ENCODE results near the gene HVCN1.

HVCN1 gene

DNA sequence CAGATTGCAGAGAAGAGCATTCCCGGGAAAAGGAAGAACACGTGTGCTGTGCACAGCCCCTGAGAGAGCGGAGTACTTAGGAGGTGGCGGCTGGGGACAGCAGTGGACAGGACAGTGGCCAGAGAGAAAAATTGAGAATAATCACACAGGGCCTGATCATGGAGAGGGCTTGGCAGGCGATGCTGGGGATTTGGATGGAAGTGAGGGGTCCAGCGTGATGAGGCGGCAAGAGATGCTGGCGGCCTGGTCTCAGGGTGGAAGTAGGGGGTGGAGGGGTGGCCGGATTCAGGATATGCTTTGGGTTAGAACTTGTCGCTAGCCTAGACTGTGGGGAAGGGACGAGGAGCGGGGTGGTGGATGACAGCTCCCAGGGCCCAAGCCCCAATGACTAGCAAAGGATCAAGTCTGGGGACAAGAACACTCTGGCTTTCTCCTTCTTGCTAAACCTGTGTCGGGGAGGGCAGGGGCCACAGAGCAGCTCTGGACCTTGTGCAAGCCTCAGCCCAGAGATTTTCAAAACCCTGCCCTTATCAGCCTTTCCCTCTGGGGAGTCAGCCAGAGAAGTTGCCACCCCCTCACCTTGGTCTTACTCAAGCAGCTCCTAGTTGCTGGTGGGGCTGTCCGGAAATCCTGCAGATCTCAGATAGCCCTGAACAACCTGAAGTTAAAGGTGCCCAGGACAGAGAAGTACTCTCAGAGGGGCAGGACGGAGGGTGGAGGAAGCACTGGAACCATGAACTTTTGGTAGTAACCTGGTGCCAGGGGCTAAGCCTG is 1.3 kb downstream of the HVCN1 start:
- TF ChIP-seq, protein P1, sequence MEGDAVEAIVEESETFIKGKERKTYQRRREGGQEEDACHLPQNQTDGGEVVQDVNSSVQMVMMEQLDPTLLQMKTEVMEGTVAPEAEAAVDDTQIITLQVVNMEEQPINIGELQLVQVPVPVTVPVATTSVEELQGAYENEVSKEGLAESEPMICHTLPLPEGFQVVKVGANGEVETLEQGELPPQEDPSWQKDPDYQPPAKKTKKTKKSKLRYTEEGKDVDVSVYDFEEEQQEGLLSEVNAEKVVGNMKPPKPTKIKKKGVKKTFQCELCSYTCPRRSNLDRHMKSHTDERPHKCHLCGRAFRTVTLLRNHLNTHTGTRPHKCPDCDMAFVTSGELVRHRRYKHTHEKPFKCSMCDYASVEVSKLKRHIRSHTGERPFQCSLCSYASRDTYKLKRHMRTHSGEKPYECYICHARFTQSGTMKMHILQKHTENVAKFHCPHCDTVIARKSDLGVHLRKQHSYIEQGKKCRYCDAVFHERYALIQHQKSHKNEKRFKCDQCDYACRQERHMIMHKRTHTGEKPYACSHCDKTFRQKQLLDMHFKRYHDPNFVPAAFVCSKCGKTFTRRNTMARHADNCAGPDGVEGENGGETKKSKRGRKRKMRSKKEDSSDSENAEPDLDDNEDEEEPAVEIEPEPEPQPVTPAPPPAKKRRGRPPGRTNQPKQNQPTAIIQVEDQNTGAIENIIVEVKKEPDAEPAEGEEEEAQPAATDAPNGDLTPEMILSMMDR (IDR thresholded peaks at IDR 0.05; ENCODE audit: low read depth, low read length), result no peak
- no peak for DNase-seq
- Histone ChIP-seq H3K4me3 (ENCODE audit: low read depth, low read length) (no peak overlapping the region), H3K4me1 (no peaks in the 10 kb centered on the region), H3K27me3 (no peaks in the 10 kb centered on the region), H3K36me3 (no peaks in the 10 kb centered on the region), H3K9me3 (no peaks in the 10 kb centered on the region)

DNA sequence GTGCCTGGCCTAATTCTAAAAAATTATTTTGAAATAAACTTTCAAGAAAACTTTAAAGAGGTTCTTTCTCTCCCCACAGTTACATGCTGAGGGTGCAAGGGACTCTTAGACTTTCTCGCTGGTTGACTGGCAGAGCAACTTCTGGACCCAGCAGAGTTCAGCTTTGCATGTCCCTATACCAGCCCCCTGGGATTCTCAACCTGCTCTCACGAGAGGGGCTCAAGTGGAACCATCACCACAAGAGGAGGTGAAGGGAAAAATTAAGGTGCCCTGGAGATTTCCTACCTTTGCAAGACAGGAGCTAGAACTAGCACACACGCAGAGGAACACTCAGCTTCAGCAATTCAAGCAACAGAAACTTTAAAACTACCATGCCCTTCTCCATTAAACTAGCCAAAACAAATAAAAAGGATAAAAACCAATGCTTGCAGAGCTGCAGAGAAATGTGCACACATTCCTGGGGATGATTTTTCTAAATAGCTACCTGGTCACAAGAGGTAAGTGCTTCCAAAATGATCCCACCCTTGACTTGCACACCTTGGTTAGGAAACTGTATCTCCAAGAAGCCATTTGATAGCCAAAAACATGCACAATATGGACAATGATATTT is 2.5 kb downstream of the HVCN1 start:
- H3K36me3 ChIP-seq, result no peaks in the 10 kb centered on the region
- H3K9me3 ChIP-seq, result no peaks in the 10 kb centered on the region
- H3K4me1 ChIP-seq, result no peaks in the 10 kb centered on the region
- no peak overlapping the region for H3K4me3 ChIP-seq (ENCODE audit: low read depth, low read length)
- DNase-seq, result no peak
- no peaks in the 10 kb centered on the region for H3K27me3 ChIP-seq
- TF ChIP-seq, protein P1 (IDR thresholded peaks at IDR 0.05; ENCODE audit: low read depth, low read length), result no peak

DNA sequence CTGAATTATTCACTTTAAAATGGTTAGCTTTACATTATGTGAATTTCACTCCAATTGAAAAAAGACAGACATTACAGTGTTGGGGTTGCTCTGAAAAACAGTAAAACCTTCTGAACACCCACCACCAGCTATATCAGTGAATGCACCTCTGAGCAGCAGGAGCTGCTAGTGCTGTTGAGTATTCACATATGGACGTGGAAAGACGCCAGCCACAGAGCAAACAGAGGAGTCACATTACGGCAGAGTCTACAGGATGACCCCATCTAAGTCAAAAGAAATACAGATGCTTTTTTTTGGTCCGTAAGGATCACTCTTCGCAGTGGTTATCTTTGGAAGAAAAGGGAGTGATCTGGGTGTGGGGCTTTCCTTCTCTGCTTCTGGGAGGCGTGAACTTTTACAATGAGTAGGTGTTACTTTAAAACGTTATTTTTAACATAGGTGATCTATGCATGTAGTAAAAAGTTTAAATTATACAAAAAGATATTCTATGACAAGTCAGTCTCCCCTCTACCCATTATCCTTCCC is 4.5 kb downstream of the HVCN1 start:
- TF ChIP-seq, protein P1 (IDR thresholded peaks at IDR 0.05; ENCODE audit: low read depth, low read length), result no peak
- no peaks in the 10 kb centered on the region for H3K27me3 ChIP-seq
- no peaks in the 10 kb centered on the region for H3K36me3 ChIP-seq
- H3K9me3 ChIP-seq, result no peaks in the 10 kb centered on the region
- no peak for DNase-seq
- no peak overlapping the region for H3K4me3 ChIP-seq (ENCODE audit: low read depth, low read length)
- H3K4me1 ChIP-seq, result no peaks in the 10 kb centered on the region

- H3K4me1 ChIP-seq, result no peaks in the 10 kb centered on the region
- no peak for DNase-seq
- no peaks in the 10 kb centered on the region for H3K9me3 ChIP-seq
- H3K36me3 ChIP-seq, result no peaks in the 10 kb centered on the region
- no peaks in the 10 kb centered on the region for H3K27me3 ChIP-seq
- TF ChIP-seq, protein P1 (IDR thresholded peaks at IDR 0.05; ENCODE audit: low read depth, low read length), result no peak
- H3K4me3 ChIP-seq (ENCODE audit: low read depth, low read length), result no peak overlapping the region
Measured at GRCh38 chr12:110683888-110684287, 5.0 kb downstream of the HVCN1 start.

DNA sequence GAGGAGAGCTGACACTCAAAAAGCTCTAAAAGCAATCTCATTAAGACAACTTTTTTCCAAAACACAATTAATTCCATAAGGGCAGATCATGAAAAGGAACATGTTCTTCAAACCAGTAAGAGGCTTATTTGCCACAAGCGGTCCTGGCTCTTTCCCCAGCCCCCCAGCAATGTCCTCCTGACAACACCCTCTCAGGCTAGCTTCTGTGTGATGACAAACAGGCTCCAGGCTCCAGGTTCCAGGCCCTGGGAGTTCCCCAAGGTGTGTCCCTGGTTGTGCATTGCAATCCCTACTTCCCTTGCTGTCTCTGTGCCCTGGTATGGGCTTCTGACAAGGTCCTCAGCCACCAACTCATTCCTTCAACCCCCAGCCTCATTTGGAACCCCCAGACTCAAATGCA is 8.9 kb downstream of the HVCN1 start:
- no peaks in the 10 kb centered on the region for H3K36me3 ChIP-seq
- H3K9me3 ChIP-seq, result no peaks in the 10 kb centered on the region
- no peaks in the 10 kb centered on the region for H3K4me1 ChIP-seq
- no peak overlapping the region for H3K4me3 ChIP-seq (ENCODE audit: low read depth, low read length)
- no peak for DNase-seq
- TF ChIP-seq, protein P1 (IDR thresholded peaks at IDR 0.05; ENCODE audit: low read depth, low read length), result no peak
- H3K27me3 ChIP-seq, result no peaks in the 10 kb centered on the region

GRCh38 chr12:110679201-110679600 is 9.7 kb downstream of the HVCN1 start:
- H3K9me3 ChIP-seq, result no peaks in the 10 kb centered on the region
- no peak overlapping the region for H3K4me3 ChIP-seq (ENCODE audit: low read depth, low read length)
- no peak for DNase-seq
- TF ChIP-seq, protein P1 (IDR thresholded peaks at IDR 0.05; ENCODE audit: low read depth, low read length), result no peak
- H3K4me1 ChIP-seq, result no peaks in the 10 kb centered on the region
- no peaks in the 10 kb centered on the region for H3K36me3 ChIP-seq
- no peaks in the 10 kb centered on the region for H3K27me3 ChIP-seq
